HepG2 (cell line): Measurements from ENCODE around the gene POTEJ. TPM values are rescaled to one million over a fixed set of nuclear protein-coding genes. Genes with fewer than 3 reads are reported as not detected.
A peak's percentile ranks its signal among the peaks of the same experiment; 100 is the strongest.
"Not testable (repeated sequence)": the region's sequence is repeated elsewhere in the genome, so short reads cannot be mapped to it uniquely, and the experiment has no call there.

Experiments
- ATAC-seq: fragments of 200-7000 bp; cut with Tn5 transposase; 3 replicates; pipeline ENCODE4 v1.9.1; 2020; ENCODE audit warnings: mild to moderate bottlenecking, moderate library complexity
- BruUV-seq: library from RNA; stranded (reverse); fragments of 400-500 nt; replicated peaks from 2 replicates; lab custom pipeline; 2021; lab: Mats Ljungman, UMichigan
- CTCF ChIA-PET: fragments of 300-600 bp; formaldehyde crosslinking; extraction: SDS; loops from one replicate; lab custom pipeline; 2021; ENCODE audit warnings: low total read pairs, inconsistent platforms, low intra/inter-chr PET ratio; lab: Yijun Ruan, JAX
- POLR2A ChIA-PET: fragments of 350-600 bp; sonication (Branson Sonifier 250); formaldehyde crosslinking; loops from one replicate; lab custom pipeline; 2020; ENCODE audit warnings: antibody characterized with exemption, inconsistent platforms; lab: Yijun Ruan, JAX
- DNase-seq: peaks from one replicate; pipeline ENCODE4 v3.0.0-alpha.2; 2015; ENCODE audit warnings: low spot score
- FAIRE-seq: peaks from 3 replicates; lab custom pipeline; 2011; peaks lifted over from hg19 to GRCh38; lab: Jason Lieb, UNC
- H2AFZ ChIP-seq: one replicate; pipeline ENCODE4 v1.6.1; 2011; ENCODE audit warnings: low read length, inconsistent platforms
- H3K27ac ChIP-seq: fragments of 300-600 bp; 3 replicates; pipeline ENCODE4 v1.8.0; 2011; ENCODE audit warnings: mixed run types, mild to moderate bottlenecking, mixed read lengths, low read length, inconsistent platforms; ENCODE audit not compliant: insufficient read depth; ENCODE audit errors: extremely low read length
- H3K27me3 ChIP-seq, 2 experiments: fragments of 200-600 bp in 1 of 2; 2 replicates in 1 of 2; 3 replicates in 1 of 2; pipeline versions ENCODE4 v1.6.0 to v1.8.0; 2011; ENCODE audit warnings: low read length in 2 of 2, mild to moderate bottlenecking in 2 of 2, moderate library complexity in 2 of 2, inconsistent platforms in 1 of 2; ENCODE audit not compliant: insufficient read depth in 2 of 2, control insufficient read depth in 1 of 2
- H3K36me3 ChIP-seq, 2 experiments: fragments of 200-600 bp in 1 of 2; replicated peaks in 1 of 2; 2 replicates in 1 of 2; 3 replicates in 1 of 2; pipeline versions ENCODE4 v1.5.1 to v1.8.0; 2011; ENCODE audit warnings: low read length in 2 of 2, inconsistent platforms in 1 of 2; ENCODE audit not compliant: insufficient read depth in 2 of 2, control insufficient read depth in 1 of 2
- H3K4me1 ChIP-seq: 2 replicates; pipeline ENCODE4 v1.5.1; 2012; ENCODE audit warnings: low read length, inconsistent platforms; ENCODE audit not compliant: insufficient read depth
- H3K4me2 ChIP-seq: 2 replicates; pipeline ENCODE4 v1.6.0; 2011; ENCODE audit warnings: low read depth, low read length, inconsistent platforms
- H3K4me3 ChIP-seq, 3 experiments: fragments of 200-600 bp in 1 of 3; sonication (generic), shearing (Covaris generic) in 1 of 3; replicated peaks in 1 of 3; 2 replicates each; pipeline ENCODE4 v1.5.1; 2011 to 2016; ENCODE audit warnings: low read length in 3 of 3, inconsistent platforms in 2 of 3, low read depth in 2 of 3, mild to moderate bottlenecking in 2 of 3, control low read depth in 1 of 3, mixed read lengths in 1 of 3; ENCODE audit not compliant: insufficient read depth in 1 of 3
- H3K79me2 ChIP-seq: one replicate; pipeline ENCODE4 v1.6.1; 2011; ENCODE audit warnings: low read length, inconsistent platforms; ENCODE audit not compliant: insufficient read depth
- H3K9ac ChIP-seq: 2 replicates; pipeline ENCODE4 v1.6.0; 2011; ENCODE audit warnings: mild to moderate bottlenecking, low read depth, low read length, inconsistent platforms; ENCODE audit not compliant: insufficient read depth
- H3K9me3 ChIP-seq: 2 replicates; pipeline ENCODE4 v1.5.1; 2012; ENCODE audit warnings: mild to moderate bottlenecking, low read length
- H4K20me1 ChIP-seq: 2 replicates; pipeline ENCODE4 v1.6.0; 2011; ENCODE audit warnings: inconsistent platforms, mild to moderate bottlenecking, low read length, moderate library complexity; ENCODE audit not compliant: insufficient read depth
- FOXA3 ChIP-seq: IDR thresholded peaks from 2 replicates; pipeline ENCODE4 v1.6.1; 2016; ENCODE audit warnings: missing genetic modification reagents, missing compliant biosample characterization
- HNF4A ChIP-seq: sonication (generic); formaldehyde crosslinking; IDR thresholded peaks from 2 replicates; pipeline ENCODE4 v1.4.0; 2020; ENCODE audit warnings: missing genetic modification reagents
- whole genome bisulfite sequencing: methylation state at CpG from one replicate; pipeline ENCODE4 v1.1.6; 2017; ENCODE audit warnings: low lambda C conversion rate; 5-methylcytosine and 5-hydroxymethylcytosine counted together
- in situ Hi-C: cut with HindIII; loops from 2 replicates; pipeline ENCODE4 v1.10.0; 2017; ENCODE audit warnings: low pct_unique_long_range_greater_than_20kb; ENCODE audit not compliant: extremely low pct_ligation_motif_present
- intact Hi-C: fragments of 100-400 bp; cut with micrococcal nuclease; formaldehyde crosslinking; loops from one replicate; pipeline ENCODE4 v1.10.0; 2022; ENCODE audit not compliant: unreplicated experiment
- polyA plus RNA-seq, 8 experiments: library from polyadenylated mRNA; depleted of rRNA in 3 of 8; stranded (reverse) in 7 of 8; unstranded in 1 of 8; fragments of >200 nt; fragmentation: Illumina TruSeq in 4 of 8; extraction: Trizol in 4 of 8; gene quantifications; 2 replicates each; pipeline versions ENCODE4 v1.2.1 to v1.2.3, GENCODE V29; 2011 to 2016; ENCODE audit warnings: low read depth in 4 of 8, missing spikeins in 1 of 8, mixed read lengths in 1 of 8; ENCODE audit not compliant: insufficient read depth in 1 of 8
- total RNA-seq, 5 experiments: library from RNA; depleted of rRNA; stranded (reverse); fragments of >200 nt; fragmentation: Illumina TruSeq; extraction: Trizol; gene quantifications; 2 replicates each; pipeline ENCODE4 v1.2.3, GENCODE V29; 2016; ENCODE audit warnings: low read depth in 1 of 5

Gene POTEJ
- total and polyA plus RNA-seq, 2 of the 13 experiments (the other 11 are each of a cell fraction or from before 2014, with no cell fraction given), result 0.04 TPM; not detected in 1

DNA sequence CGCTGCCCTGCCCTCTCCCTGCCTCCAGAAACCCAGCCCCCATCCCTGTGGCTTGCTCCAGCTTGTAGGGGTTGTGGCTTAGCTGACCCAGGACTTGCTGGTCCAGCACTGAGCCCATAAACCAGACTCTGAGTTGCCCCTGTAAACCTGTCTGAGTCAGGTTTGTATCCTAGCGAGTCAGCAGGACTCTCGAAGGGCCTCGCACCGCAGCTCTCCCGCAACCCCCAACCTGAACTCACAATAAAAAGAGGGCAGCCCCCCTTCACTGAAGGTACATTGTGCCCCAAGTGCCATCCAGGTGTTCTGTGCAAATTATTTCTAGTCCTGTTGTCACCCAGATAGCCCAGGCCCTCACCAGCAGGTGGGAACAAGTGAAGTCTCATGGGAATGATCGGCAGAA lies 29.7 kb upstream of the POTEJ start:
- not testable (repeated sequence) for ATAC-seq, FAIRE-seq

DNA sequence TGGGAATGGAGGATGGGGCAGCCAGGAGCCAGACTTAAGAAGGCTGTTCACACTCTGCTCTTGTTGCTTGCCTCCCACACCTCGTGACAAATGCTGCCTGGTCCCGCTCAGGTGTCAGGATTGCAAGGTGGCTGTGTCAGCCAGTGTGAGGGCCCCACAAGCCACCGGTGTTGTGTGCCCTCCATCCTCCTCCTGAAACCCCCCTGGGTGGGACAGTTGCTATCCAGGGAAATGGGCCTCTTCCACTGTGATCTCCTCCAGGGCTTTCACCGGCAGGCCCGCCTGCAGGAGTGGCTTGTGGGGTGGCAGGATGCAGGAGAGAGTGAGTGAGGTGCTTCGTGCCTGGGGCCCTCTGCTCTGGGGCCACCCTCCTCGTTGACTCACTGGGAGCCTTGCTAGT lies 28.3 kb upstream of the POTEJ start:
- not testable (repeated sequence) for FAIRE-seq

More for the DNA sequence above, 29.7 kb upstream of the POTEJ start:
- H2AFZ ChIP-seq, H3K27ac ChIP-seq, H3K9me3 ChIP-seq, intact Hi-C loops, H4K20me1 ChIP-seq, POLR2A ChIA-PET, H3K4me2 ChIP-seq, BruUV-seq, H3K27me3 ChIP-seq, H3K4me1 ChIP-seq, H3K4me3 ChIP-seq, H3K79me2 ChIP-seq, DNase-seq, H3K9ac ChIP-seq, in situ Hi-C loops, H3K36me3 ChIP-seq, CTCF ChIA-PET: not testable (repeated sequence)
- WGBS, result 58% methylated on average over 2 of the region's 7 CpGs

DNA sequence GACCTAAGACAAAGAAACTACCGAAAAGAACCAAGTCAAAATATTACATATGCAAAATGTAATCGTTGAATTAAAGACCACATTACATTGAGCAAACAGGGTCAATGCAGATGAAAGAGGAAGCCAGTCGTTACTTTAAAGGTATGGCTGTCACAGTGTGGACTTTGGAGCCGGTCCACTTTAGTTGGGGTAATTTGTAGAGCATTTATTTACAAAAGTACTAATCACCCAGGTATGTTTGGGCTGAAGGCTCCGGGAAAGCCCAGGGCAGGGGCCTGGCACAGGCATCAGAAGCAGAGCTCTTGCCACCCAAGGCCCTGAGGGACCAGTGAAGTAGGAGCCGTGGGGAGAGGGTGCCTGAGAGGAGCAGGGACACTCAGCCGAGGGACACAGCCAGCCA lies 27.7 kb upstream of the POTEJ start:
- H3K9me3 ChIP-seq, H3K36me3 ChIP-seq, BruUV-seq, DNase-seq, H3K27me3 ChIP-seq, H3K4me3 ChIP-seq, H4K20me1 ChIP-seq, POLR2A ChIA-PET, H3K4me1 ChIP-seq, H2AFZ ChIP-seq, in situ Hi-C loops, H3K79me2 ChIP-seq, H3K9ac ChIP-seq, H3K4me2 ChIP-seq, intact Hi-C loops, CTCF ChIA-PET, H3K27ac ChIP-seq, FAIRE-seq: not testable (repeated sequence)
- TF ChIP-seq HNF4A, result peak; percentile 54
- TF ChIP-seq FOXA3 (CRISPR knock-in tag), result 0 out of 2 replicates have a peak, but pooled peaks have one; percentile 9
- 0% methylated on average over 5 of the region's 7 CpGs for WGBS
- ATAC-seq, result peak; percentile 80

More for the DNA sequence above, 28.3 kb upstream of the POTEJ start:
- H3K9me3 ChIP-seq, ATAC-seq, in situ Hi-C loops, H3K79me2 ChIP-seq, intact Hi-C loops, H3K4me3 ChIP-seq, H3K27ac ChIP-seq, H3K9ac ChIP-seq, H3K36me3 ChIP-seq, POLR2A ChIA-PET, H3K4me2 ChIP-seq, CTCF ChIA-PET, DNase-seq, H3K27me3 ChIP-seq, H4K20me1 ChIP-seq, BruUV-seq, H2AFZ ChIP-seq, H3K4me1 ChIP-seq: not testable (repeated sequence)
- WGBS, result 29% methylated on average over 1 of the region's 7 CpGs
